NCI-H345 (cell line): ENCODE measurements around the gene FAT3.
A peak's percentile ranks its signal among the peaks of the same experiment; 100 is the strongest.

ENCODE experiments used
- DNase-seq: peaks from one replicate; lab custom pipeline; 2025; lab: John Stamatoyannopoulos, UW

FAT3 gene

DNA sequence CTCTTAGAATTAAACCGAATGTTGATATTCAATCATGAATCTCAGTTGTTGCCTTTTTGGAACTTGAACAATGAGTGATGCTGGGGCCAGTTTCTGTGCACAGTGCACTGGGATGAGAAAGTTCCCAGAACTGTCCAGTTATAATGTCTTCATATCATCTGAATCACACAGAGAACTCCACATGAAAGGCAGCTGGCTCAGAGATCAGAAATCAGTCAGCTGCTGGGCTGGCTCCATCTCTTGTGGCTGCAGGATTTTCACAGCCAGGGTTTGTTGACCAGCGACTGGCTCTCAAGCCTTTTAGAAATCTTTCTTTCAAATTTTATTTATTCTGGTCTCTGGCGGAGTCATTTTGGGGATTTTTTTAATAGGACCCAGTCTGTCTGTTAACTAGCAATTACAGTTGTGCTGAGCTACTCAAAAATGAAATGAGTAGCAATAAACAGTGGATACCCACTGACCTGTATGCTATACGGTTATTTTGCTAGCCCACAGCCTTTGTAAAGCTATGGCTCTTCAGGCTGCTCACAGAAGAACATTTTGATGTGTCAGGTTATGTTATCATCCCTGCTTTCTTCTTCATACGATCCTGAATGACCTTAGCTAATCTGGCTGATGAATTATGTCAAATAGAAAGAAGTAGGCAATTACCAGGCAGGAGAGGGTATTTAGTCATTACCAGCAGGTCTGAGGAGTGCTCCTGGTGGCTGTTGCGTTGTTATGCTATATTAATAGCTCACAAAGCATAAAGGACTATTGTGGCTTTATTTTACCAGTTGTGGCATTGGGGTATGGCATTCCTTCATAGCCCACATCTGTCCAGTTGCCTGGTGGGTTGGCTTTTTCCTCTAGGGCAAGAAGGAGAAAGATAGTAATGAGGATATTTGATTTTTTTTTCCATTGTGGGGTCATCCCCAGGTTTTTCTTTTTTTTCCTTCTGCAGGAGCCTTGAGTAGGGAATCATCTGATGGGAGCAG lies 3.6 kb downstream of the FAT3 start:
- DNase-seq: peak; percentile 20

DNA sequence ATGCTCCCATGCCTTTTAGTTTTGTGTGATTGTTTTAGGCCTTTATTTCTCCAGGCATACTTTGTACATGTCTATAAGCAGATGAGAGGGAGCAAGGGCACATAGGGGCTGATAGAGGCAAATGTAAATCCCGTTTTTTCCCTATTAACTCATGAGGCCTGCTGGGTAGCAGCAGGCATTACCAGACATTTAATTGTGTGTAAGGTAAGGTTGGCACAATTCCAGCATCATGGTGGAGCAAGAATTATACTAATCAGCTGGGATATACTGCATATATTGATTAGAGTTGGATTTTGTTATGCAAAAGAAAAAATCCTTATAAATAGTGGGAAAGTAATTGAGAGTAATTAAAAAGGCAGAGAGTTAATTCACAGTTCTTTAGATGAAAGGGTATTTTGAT lies 12.2 kb downstream of the FAT3 start:
- peak; percentile 40 for DNase-seq

DNA sequence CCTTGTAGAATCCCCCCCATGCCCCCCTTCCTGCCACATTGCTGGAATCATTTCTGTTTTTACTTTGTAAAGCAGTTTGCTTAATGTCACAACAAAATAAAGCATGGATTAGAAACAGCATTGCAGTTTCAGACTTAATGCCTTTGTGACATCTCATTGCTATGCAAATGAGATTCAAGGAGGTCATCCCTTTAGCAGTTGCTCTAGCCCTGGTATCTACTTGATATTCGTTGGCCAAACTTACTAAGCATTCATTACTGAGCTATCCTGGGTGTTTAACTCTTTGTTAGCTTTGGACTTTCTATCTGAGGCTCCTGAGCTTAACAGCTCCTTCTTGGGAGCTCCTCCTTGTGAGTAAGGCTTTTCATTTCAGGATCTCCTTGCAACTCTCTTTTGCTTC lies 16.3 kb downstream of the FAT3 start:
- DNase-seq: no peak

DNA sequence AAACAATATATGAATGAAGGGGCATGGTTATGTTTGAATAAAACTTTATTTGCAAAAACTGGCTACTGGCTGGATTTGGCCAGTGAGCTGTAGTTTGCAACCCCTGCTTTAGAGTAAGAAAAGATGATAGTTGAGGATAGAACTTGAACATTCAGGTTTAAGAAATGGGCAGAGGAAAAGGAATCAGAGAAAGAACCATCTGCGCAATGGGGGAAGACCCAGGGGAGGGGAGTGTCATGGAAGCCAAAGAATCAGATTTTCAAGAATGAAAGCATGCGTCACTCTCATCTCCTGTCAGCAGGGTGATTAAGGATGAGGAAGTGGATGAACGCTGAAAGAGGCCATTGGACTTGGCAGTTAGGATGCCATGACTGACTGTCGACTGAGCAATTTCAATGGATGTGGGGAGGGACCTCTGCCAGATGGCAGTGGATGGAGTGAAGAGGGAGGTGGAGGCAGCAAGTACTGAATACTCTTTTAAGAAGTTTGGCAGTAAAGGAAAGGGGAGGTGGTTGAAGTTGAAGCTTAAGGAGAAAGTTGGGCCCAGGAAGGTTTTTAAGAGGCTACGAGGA lies 21.2 kb downstream of the FAT3 start:
- no peak for DNase-seq

DNA sequence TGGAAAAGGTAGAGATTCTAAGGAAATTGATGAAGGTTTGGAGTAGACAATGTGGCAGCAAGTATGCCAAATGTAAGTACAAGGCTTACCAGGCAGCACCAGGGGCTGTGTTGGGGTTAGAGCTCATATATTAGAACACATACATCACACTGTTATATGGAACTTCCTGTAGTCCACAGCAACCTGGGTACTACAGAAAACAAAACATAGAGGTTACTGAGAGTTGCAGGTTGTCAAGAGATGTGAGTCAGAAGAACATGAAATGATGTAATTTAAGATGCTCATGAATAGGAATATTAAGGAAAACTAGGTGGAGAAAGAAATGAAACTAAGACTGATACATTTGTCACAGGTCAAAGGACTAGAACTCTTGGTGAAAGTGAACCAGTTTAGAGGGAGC lies 22.0 kb downstream of the FAT3 start:
- no peak for DNase-seq

DNA sequence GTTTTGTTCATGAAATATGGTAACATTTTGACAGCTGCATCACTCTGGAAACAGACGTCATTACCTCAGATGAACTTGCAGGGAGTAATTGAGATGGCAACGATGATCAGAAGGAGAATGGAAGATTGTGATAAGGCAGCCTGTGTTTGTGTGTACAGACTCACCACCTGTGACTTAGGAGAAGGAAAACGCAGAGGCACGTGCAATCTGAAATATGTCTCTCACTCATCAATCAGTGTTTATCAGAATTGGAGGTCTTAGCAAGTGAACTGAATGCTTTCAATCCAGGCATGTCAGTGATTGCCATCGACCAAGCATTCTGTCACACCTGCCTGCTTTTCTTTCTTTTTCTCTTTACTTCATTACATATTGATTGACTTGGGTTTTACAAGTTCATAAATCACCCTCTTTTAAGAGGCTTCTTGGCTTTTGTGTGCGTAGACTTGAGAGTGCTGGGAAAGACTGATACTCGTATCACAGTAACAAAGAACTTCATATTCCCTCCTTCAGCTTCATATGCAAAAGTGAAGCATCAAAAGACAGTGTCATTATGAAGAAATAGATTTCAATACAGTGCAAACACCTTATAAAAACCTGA lies 24.6 kb downstream of the FAT3 start:
- no peak for DNase-seq

DNA sequence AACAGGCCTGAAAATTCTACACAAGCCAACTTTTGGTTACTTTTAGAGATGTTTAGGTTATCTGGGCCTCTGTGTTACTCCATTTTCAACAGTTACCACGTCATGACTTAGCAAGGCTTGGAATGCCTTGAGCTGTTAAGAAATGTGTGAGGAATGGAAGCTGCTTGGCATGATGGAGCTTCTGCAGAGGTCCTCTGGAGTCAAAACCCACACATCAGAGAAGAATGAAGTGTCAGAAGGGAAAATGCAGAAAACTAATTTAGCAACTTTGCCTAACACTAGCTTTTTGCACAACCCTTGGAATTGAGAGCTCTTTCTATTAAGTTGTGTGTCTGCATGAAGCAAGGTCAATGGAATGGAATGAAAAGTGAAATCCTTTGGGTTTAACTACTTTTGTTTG lies 27.4 kb downstream of the FAT3 start:
- no peak for DNase-seq

DNA sequence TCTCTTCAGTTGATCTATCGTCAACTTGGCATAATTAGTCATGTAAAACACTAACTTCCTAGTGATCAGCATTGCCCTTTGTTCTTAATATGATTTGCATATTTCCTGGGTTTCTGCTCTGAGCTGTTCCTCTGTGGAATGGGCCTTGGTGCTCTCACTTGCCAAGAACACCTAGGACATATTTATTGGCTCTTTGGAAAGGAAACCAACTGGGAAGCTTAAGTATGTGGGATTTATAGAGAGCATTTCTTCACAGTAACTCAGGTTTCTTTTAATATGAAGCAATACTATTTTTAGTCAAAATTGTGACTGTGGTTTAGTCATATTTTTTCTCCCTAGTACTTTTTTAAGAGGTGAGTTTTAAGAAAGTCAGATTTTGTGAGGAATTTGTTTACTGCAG lies 28.8 kb downstream of the FAT3 start:
- DNase-seq: no peak

DNA sequence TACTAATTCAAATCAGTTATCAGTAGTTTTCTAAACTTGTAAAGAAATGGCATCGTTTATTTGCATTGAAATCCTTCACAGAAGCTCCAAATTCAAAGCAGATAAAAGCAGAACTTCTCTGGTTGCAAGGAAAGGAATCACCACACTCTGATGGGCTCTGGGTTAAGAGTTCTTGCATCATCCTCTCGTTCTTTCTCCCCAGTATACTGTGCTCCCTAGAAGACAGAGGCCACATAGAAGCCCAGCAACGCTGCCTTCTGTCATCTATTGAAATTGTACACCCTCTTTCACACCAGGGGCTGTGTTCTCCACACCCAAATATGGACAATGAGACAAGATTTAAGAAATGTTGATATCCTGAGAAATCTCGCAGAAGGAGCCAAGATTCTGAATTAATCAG lies 29.3 kb downstream of the FAT3 start:
- no peak for DNase-seq

DNA sequence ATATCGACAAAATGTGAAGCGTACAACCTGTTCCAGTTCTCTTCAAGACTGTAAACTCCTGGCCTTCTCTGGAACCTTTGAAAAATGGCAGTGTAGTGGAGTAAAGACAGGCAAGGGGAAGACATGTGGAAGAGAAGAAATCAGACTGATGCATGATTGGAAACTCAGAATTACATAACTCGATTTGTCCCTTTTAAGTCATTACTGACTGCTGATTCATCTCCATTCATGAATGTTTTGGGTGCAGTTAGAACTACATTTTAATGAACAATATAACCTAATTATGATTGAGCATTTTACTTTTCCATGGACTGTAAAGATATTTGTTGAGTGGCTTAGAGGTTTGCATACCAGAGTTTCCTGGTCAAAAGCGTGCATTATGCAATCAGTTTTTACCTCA lies 32.9 kb downstream of the FAT3 start:
- DNase-seq: no peak

DNA sequence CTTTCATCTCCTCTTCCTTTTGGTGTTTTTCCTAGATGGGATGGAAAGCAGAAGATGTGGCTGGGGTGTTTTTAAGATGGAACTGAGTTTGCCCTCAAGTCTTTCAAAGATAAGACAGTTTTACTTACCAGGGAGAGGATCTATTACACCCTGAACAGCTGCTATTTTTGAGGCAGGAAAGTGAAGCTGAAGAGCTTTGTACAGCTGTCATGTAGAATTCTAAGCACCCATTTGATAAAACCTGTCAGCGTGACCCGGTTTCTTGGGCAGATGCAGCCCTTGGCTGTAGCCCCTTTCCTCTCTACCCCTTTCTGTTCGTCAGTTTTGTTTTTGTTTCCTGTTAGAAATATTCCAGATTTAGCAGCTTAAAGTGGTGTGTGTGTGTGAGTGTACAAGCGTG lies 35.2 kb downstream of the FAT3 start:
- DNase-seq: peak; percentile 53

DNA sequence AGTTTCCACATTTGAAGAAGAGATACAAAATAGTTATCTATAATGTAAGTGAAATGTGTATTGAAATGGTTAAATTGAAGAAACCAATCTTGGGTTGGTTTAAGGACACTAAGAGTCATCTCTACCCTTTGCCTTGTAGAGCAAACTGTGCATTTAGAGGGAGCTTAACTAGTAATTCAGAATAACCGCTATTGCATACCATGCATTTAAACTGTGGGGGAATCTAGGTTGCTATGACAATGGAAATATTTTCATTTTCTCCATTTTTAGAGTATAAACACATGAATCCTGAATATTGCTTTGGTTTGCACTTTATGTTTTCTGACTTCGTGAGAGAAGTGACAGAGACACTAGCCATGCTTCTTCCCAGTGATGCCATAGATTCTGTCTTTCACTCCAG lies 39.7 kb downstream of the FAT3 start:
- no peak for DNase-seq

DNA sequence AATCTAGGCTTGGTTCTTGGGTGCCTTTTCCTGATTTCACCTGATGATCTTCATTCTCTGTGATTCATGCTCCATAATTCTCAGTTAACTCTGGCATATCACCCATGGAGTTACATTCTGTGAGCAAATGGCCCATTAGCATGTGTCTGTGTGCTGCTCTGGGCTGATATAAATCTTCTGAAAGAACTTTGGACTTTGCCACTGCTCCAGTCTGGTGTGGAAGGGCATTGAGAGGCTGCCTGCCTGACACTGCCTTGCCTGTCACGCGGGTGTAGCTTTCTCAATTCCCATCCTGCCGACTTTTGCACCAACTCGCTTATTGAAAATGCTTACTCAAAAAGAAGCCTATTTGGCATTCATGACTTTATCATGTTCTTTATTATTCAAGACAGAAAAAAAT lies 42.2 kb downstream of the FAT3 start:
- DNase-seq: no peak

DNA sequence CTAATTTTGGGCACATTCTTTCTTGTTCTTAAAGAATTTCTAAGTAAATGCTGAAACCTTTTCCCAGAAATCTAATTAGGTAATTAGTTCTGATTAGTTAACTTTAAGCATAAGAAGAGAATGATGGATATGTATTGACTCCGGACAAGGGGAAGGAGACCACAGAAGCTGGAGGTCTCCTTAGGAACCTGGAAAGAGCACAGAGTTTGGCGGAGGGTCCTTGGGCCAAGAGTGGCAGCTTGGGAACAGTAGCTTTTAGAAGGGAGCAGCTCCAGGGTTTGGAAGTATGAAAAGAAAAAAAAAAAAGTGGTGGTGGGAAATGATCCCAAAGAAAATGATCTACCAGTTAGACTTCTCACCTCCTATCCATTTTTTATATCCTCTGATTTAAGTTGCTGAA lies 42.7 kb downstream of the FAT3 start:
- no peak for DNase-seq

DNA sequence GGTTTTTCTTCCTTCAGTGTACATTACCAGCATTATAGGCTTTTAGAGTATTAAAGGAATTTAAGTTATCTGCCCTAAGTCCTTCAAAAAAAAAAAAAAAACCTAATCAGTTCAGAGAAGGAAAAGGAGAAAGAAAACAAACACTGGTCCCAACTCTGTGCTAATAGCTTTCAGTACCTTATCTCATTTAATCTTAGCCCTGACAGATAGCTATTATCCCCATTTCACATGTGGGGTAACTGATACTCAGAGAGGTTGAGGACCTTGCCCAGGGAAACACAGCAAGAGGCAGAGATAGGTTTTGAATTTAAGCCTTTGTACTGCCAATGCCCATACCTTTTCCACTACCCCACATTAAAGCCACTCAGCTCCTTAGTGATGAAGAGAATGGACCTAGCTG lies 43.4 kb downstream of the FAT3 start:
- DNase-seq: no peak

DNA sequence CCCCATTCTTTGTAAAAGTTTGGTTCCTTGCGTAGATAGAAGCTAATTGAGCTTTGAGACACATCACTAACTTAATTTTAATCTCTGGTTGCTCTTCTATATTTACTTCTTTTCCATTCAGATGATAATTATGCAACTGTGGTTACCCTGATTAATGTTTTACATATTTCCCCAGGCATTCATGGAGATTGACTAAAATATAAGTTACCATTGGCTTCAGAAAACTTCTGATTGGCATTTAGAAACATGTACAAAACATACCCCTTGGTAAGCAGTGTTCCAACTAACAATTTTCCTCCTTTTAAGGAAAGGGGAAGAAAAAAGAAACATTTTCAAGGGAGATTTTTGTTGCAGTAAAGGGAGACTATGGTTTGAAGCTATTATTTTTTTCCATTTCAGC lies 43.9 kb downstream of the FAT3 start:
- no peak for DNase-seq

DNA sequence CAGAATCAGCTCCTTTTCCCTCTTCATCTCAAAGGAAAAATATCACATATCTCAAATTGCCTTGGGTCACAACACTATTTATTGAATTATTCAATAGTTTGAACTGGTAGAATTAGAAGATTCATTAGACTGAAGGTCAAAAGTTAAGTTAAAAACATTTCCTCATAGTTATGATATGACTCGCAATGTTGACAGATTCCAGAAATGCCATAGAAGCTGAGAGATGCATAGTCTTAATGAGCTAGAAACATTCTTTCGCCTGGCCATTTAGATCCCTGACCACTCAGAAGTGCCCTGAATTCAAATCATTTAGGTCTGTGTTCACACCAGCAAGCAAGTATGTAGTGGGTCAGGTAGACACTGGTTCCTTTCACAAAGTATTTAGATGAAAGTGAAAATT lies 44.4 kb downstream of the FAT3 start:
- DNase-seq: no peak

DNA sequence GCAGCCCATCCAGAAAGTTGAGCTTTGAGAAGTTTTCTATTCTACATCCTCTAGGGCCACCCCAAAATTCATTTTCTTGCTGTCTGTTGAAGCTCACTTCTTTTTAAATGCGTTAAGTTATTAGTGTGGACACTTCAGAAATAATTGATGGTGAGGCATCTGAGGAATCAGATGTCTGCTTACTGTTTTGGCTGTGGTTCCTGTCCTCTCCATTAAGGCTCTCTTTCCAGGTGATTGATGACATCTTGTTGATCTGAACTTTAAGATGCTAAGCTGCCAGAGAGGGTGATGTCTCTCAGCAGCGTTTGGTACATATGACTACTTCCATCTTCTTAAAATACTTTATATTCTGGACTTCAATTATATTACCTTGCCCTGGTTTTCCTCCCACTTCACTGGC lies 45.2 kb downstream of the FAT3 start:
- no peak for DNase-seq

DNA sequence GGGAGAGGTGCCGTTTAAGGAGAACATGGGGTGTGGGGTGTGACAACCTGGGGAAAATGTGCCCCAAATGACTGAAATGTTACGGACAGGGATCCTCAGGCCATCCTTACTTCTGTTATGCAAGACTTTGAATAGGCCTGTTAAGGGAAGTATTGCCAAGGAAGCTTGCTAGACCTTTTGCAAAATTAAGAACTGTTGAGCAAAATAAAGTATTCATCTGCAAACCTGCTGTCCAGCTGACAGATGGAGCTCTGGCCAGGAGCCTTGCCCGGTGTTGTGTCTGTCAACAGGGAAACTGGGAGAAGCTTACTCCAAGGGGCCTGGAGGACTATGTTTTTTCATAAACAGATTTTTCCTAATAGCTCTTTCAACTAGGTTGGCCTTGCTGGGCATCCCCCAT lies 48.0 kb downstream of the FAT3 start:
- DNase-seq: no peak
